HG02938 (cell line): ENCODE data around the gene CD48.

Experiments used
- ATAC-seq: cut with Tn5 transposase; IDR thresholded peaks from one replicate; pipeline ENCODE4 v1.9.1; 2021; ENCODE audit warnings: mild to moderate bottlenecking, moderate library complexity; ENCODE audit not compliant: unreplicated experiment

The CD48 gene

GRCh38 chr1:160681066-160681890 lies 30.3 kb downstream of the CD48 start:
- ATAC-seq = no peak

DNA sequence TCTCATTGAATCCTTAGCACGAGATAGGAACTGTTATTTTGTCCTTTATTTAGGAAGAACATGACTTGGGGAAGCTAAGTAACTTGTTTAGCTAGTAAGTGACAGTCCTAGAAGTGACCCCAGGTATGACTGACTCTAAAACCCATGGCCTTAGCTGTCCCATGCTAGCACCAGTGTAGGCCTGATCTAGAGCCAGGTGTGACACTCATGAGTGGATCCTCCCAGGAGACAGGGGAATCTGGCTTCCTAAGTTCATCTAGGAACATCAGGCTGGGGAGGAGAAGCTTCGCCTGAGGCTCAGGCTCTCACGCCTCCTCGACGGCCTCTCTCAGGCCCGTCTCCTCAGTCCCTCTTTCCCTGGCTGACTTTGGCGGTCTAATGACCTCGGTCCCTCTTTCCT lies 31.2 kb downstream of the CD48 start:
- no peak for ATAC-seq

GRCh38 chr1:160679893-160680292 lies 31.7 kb downstream of the CD48 start:
- ATAC-seq = no peak

- ATAC-seq = no peak
These were observed 34.6 kb downstream of the CD48 start for GRCh38 chr1:160676869-160677597.

DNA sequence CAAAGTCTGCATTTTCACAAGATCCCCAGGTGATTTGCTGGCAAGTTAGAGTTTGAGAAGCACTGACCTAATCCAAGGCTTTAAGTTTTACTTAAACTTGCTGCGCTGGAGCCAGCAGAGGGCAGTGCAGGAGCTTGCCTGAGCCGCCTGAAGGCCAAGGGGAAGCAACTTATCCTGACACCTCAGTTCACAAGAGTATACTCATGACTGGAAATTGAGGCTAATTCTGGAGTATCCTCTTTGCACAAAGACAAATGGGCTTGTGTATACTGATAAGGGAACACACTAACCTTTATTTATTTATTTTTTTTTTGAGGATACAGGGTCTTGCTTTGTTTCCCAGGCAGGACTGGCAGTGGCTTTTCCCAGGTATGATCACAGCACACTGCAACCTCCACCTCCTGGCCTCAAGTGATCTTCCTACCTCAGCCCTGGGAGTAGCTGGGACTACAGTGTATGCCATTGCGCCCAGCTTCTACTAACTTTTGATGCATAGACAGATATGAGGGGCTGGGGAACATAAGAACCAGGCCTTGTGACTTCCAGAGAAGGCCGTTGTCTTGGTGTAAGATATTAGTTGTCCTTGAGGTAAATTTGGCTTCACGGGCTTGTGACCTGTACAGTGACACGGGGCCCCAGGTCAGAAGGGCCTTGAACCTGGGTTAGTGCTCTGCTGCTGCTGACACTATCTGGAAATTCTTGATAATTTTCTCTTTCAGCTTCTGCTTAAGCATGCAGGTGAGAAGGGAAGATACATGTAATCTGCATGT lies 35.8 kb downstream of the CD48 start:
- peak; percentile 42 for ATAC-seq

GRCh38 chr1:160674415-160674814 lies 37.2 kb downstream of the CD48 start:
- no peak for ATAC-seq

DNA sequence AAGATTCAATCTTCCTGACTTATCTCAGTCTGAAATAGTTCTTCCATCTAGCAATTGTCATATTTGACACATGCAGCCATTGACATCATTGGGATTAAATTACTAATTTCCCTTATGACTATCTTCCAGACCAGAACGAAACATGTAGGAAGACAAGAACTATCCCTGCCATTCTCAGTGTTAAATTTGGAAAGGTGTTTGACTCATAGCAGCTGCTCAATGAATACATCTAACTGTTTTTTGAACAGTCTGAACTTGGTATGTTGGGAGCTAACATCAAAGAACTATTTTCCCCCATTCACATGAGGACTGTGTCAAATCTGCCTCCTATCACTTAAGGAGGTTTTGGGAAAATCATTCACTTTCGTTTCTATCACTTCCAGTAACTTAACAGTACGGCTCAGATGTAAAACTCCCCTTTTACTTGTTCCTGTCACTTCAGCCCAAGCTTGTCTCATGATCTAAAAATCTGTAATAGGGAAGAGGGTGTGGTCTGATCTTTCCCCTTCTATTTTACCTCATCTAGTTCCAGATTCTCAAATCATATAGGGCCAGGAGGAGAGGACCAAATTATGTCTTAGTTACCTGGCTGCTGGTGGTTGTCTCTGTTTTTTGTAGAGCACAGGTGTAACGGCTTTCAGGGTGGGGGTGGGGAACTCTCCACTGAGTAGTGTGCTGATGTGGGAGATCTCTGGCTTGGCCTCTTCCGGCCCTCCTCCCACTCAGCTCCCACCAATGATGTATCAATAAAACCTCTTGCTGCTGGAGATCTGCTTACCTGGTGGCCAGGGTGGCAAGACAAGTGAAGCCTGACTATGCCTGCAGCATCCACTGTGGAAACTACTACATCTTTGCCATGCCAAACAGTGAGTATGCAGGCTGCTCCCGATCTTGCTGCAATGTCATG lies 38.6 kb downstream of the CD48 start:
- ATAC-seq = no peak

DNA sequence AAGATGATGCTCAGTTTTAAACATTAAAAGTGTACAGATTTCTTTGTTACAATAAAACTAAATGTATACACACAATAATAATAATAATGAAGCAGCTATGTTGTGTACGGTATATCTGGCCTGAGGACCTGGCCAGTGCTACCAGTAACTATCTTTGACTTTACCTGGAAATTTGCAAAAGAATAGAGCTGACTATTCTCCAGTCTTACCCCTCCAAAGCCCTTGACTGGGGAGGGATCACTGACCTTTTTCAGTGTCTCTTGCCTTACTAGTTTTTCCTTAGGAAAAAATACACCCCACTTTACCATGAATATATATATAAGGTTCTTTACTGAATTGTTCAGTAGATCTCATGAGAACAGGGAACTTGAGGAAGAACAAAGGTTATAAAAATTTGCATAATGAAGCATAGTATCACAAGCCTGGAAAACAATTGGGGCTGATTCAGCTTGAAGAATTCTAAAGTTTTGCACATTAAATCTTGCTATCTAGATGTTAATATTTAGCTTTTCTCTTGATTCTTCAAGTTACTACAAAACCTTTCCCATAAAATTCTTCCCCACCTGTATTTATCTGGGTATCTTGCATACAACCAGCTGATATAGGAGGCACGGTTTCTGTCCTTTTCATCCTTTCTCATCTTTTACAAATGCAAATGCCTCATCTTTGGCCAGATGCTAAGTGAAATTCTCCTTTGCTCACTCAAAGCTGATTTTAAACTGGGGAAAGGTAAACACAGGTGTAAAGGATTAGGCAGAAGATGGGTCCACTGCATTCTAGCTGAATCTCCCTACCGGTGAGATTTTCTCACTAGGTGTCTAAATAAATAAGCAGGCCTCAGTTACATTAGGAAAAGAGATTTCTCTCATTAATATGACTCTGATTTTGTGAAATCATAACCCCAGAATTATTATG lies 39.8 kb downstream of the CD48 start:
- no peak for ATAC-seq

DNA sequence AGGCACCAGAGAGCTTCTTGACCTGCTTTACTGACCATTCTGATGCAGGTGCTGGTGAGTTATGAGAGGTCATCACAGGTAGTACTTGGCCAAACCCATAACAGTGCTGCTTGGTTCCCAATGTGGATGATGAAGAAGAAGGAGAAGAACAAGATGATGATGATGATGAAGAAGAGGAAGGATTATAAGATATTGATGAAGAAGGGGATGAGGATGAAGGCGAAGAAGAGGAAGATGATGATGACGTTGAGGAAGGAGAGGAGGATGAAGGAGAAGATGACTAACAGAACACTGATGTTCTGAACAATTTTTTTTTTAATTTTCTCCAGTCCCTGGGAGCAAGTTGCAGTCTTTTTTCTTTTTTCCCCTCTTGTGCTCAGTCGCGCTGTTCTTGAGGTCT lies 40.9 kb downstream of the CD48 start:
- no peak for ATAC-seq

- no peak for ATAC-seq
These were observed 41.8 kb downstream of the CD48 start for GRCh38 chr1:160669802-160670201.

DNA sequence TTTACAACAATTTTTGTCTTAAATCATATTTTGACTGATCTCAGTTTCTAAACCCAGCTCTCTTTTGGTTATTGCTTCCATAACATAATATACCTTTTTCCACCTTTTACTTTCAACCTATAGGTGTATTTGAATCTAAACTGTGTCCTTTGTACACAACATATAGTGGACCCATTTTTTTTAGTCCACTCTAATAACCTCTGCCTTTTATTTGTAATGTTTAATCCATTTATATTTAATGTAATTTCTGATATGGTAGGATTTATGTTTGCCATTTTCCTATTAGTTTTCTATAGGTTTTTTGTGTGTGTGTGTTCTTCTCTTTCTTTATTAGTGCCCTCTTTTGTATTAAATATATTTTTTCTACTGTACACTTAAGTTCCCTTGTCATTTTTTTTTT lies 42.3 kb downstream of the CD48 start:
- no peak for ATAC-seq

DNA sequence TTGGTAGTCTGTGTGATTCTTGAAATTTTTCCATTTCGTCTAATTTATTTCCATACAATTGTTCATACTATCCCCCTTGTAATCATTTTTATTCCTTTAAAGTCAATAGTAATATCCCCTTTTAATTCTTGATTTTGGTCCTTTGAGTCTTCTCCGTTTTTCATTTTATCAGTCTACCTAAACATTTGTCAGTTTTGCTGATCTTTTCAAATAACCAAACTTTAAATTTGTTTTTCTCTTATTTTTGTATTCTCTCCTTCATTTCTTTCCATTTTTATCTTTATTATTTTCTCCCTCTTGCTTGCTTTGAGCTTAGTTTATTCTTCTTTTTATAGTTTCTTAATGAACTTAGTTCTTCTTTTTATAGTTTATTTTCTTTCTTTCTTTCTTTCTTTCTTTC lies 43.7 kb downstream of the CD48 start:
- no peak for ATAC-seq

GRCh38 chr1:160666079-160666442 lies 45.6 kb downstream of the CD48 start:
- no peak for ATAC-seq

- no peak for ATAC-seq
These were observed 46.1 kb downstream of the CD48 start for GRCh38 chr1:160665330-160666078.

DNA sequence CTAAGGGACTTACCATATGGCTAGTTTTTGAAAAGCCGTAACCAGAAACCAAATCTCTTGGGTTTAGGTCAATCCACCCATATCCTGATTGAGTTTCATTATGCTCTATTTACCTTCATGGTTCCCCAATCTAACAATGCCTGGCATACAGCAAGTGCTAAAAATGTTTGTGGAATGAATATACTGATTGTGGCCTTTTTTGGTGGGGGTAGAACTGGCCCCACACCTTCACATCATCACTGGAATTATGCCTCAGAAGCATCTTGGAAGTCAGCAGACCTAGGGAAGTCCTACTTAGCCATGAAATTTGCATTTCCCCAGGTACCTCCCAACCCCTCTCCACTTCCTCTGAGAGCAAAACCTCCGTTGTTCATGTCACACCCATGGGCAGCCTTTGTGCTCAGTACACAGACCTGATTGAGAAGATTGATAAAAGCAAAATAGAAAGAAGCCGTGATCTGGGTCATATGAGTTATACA lies 47.0 kb downstream of the CD48 start:
- ATAC-seq = peak; percentile 66

DNA sequence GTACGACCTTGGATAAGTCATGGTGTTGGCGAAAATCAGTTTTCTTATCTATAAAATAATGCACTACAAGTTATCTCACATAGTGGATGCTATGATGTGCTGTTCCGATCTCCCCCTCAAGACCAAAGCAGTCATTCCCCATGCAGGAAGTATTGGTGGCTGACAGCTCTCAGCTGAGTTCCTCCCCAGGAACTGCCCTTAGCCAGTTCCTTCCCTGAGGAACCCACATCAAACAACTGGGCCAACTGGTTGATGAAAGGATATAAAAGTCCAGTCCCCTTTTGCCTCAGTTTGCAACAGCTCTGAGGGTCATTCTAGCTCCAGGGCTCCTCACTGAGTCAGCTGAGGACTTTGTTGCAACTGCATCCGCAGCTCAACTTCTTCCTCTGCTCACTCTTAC lies 48.7 kb downstream of the CD48 start:
- no peak for ATAC-seq

- no peak for ATAC-seq
These were observed 52.1 kb downstream of the CD48 start for GRCh38 chr1:160659566-160659965.

DNA sequence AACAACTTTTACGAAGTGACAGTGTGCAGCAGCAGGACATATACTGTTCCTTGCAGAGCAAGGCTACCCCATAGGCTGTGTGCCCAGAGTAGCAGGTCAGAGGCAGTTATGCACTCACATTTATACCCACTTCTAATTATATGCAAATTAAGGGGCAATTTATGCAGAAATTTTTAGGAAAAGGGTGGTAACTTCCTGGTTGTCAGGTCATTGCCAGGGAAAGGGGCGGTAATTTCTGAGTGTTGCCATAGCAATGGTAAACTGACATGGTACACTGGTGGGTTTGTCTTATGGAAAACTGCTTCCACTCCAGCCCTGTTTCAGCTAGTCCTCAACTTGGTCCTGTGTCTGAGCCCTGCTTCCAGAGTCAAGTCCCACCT lies 52.8 kb downstream of the CD48 start:
- ATAC-seq = no peak
